NT2/D1 (cell line): ENCODE measurements around the gene FBL.

Experiments used
- DNase-seq: peaks from one replicate; pipeline ENCODE4 v3.0.0-alpha.2; 2011; ENCODE audit warnings: low read depth, low spot score
- H3K27me3 ChIP-seq: 2 replicates; pipeline ENCODE4 v1.6.0; 2011; ENCODE audit warnings: mild to moderate bottlenecking; ENCODE audit not compliant: insufficient read length, insufficient read depth
- H3K36me3 ChIP-seq: 2 replicates; pipeline ENCODE4 v1.6.1; 2011; ENCODE audit warnings: mild to moderate bottlenecking, low read length, mixed read lengths; ENCODE audit not compliant: insufficient read depth, insufficient read length
- H3K4me1 ChIP-seq: 2 replicates; pipeline ENCODE4 v1.5.1; 2011; ENCODE audit not compliant: insufficient read depth, insufficient read length
- H3K4me3 ChIP-seq: 2 replicates; pipeline ENCODE4 v1.5.1; 2011; ENCODE audit warnings: low read depth; ENCODE audit not compliant: insufficient read length
- H3K9ac ChIP-seq: 2 replicates; pipeline ENCODE4 v1.6.0; 2011; ENCODE audit warnings: low read depth; ENCODE audit not compliant: insufficient read length
- H3K9me3 ChIP-seq: 2 replicates; pipeline ENCODE4 v1.5.1; 2011; ENCODE audit warnings: mild to moderate bottlenecking, low read length; ENCODE audit not compliant: insufficient read depth
- SUZ12 ChIP-seq: IDR thresholded peaks from 2 replicates; pipeline ENCODE4 v1.6.1; 2011; ENCODE audit not compliant: insufficient read length, insufficient read depth; ENCODE audit errors: extremely low read depth
- YY1 ChIP-seq: IDR thresholded peaks from 2 replicates; pipeline ENCODE4 v1.6.1; 2011; ENCODE audit not compliant: insufficient read length, insufficient read depth
- ZNF274 ChIP-seq: IDR thresholded peaks from 2 replicates; pipeline ENCODE4 v1.6.1; 2011; ENCODE audit warnings: mild to moderate bottlenecking, low read depth, low read length

Gene FBL

GRCh38 chr19:39792999-39793546, 53.1 kb downstream of the FBL start:
- TF ChIP-seq YY1, result no peak
- no peak for TF ChIP-seq SUZ12
- no peak for TF ChIP-seq ZNF274
- H3K9ac ChIP-seq, result no peak overlapping the region

GRCh38 chr19:39788244-39788643, 57.9 kb downstream of the FBL start:
- TF ChIP-seq ZNF274, result no peak

More at GRCh38 chr19:39792999-39793546, 53.1 kb downstream of the FBL start:
- Histone ChIP-seq H3K36me3 (no peaks in the 10 kb centered on the region), H3K9me3 (no peaks in the 10 kb centered on the region), H3K4me3 (peak overlapping the region; percentile 48), H3K4me1 (no peaks in the 10 kb centered on the region), H3K27me3 (no peaks in the 10 kb centered on the region)
- peak; percentile 51 for DNase-seq

More at GRCh38 chr19:39788244-39788643, 57.9 kb downstream of the FBL start:
- DNase-seq, result no peak
- Histone ChIP-seq H3K27me3 (no peaks in the 10 kb centered on the region), H3K9me3 (no peaks in the 10 kb centered on the region), H3K36me3 (no peaks in the 10 kb centered on the region), H3K9ac (no peak overlapping the region), H3K4me3 (no peak overlapping the region), H3K4me1 (no peaks in the 10 kb centered on the region)
